ENCODE results near the gene CHRNA4. TPM values are rescaled to one million over a fixed set of nuclear protein-coding genes. Genes with fewer than 3 reads are reported as not detected.

The CHRNA4 gene
- total RNA-seq, 1 experiment from 2014 or later: 0.11 TPM

DNA sequence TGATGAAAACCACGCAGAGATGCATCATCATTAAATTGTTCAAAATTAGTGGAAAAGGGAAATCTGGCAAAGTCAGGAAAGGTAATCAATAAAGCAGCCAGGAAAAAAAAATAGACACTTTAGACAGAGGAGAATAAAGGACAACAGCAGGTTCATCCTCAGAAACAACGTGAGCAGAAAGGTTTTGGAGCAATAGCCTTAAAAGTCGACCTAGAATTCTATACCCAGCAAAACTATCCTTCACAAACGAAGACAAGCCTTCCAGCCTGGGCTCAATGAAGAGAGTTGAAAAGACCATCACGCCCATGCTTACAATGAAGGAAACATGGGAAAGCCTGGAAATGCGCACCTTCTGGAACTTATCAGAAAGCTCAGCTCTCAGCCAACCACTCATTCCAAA is 24.7 kb upstream of the CHRNA4 start:
- intact Hi-C loops (cut with micrococcal nuclease; ENCODE audit: unreplicated experiment): no loop called here
- DNase-seq: no peak
- Histone ChIP-seq H3K27me3 (replicated peaks; ENCODE audit: control insufficient read depth, insufficient read depth, low read length) (no peaks in the 10 kb centered on the region), H3K4me1 (no peaks in the 10 kb centered on the region), H3K36me3 (ENCODE audit: control insufficient read depth, insufficient read depth, low read length) (no peaks in the 10 kb centered on the region), H3K9me3 (peaks cover 51% of the 10 kb centered on the region), H3K4me3 (ENCODE audit: low read depth, low read length) (no peak overlapping the region)
- BruUV-seq (replicated peaks): no TSS peak
- Mint-ChIP-seq H3K4me1 (ENCODE audit: low read depth, unreplicated experiment) (no peaks in the 10 kb centered on the region), H3K36me3 (ENCODE audit: insufficient read depth, unreplicated experiment) (peaks cover 6% of the 10 kb centered on the region), H3K4me3 (ENCODE audit: unreplicated experiment) (no peak overlapping the region), H3K27ac (ENCODE audit: unreplicated experiment) (no peak overlapping the region), H3K9me3 (ENCODE audit: unreplicated experiment) (peaks cover 52% of the 10 kb centered on the region), H3K27me3 (ENCODE audit: insufficient read depth, unreplicated experiment) (peaks cover 14% of the 10 kb centered on the region)
- POLR2A ChIA-PET: no interaction called here
- CTCF ChIA-PET: no interaction called here
- TF ChIP-seq, protein P1, sequence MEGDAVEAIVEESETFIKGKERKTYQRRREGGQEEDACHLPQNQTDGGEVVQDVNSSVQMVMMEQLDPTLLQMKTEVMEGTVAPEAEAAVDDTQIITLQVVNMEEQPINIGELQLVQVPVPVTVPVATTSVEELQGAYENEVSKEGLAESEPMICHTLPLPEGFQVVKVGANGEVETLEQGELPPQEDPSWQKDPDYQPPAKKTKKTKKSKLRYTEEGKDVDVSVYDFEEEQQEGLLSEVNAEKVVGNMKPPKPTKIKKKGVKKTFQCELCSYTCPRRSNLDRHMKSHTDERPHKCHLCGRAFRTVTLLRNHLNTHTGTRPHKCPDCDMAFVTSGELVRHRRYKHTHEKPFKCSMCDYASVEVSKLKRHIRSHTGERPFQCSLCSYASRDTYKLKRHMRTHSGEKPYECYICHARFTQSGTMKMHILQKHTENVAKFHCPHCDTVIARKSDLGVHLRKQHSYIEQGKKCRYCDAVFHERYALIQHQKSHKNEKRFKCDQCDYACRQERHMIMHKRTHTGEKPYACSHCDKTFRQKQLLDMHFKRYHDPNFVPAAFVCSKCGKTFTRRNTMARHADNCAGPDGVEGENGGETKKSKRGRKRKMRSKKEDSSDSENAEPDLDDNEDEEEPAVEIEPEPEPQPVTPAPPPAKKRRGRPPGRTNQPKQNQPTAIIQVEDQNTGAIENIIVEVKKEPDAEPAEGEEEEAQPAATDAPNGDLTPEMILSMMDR (IDR thresholded peaks at IDR 0.05; ENCODE audit: insufficient read depth in 1 of 2, low read depth in 1 of 2, low read length in 1 of 2, severe bottlenecking in 1 of 2, unreplicated experiment in 1 of 2): no peak

DNA sequence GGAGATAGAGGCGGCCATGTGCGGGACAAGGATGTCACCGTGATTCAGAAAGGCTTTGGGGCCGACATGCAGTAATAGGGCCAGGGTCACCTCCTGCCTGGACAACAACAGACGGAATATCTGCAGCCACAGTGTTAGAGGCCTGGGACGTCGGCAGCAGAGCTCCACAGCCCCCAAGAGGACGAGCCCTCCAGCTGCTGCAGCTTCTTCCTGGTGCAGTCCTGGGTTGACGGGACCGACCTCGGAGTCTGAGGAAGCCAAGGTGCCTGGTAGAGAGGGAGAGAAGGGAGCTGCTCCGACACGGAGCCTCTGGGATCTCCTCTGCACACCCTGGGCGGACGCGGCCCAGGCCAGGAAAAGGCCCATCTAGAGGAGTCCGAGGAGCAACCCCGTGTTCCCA is 23.2 kb upstream of the CHRNA4 start:
- TF ChIP-seq, protein P1 (IDR thresholded peaks at IDR 0.05; ENCODE audit: insufficient read depth in 1 of 2, low read depth in 1 of 2, low read length in 1 of 2, severe bottlenecking in 1 of 2, unreplicated experiment in 1 of 2): no peak
- Mint-ChIP-seq H3K27ac (ENCODE audit: unreplicated experiment) (no peak overlapping the region), H3K36me3 (ENCODE audit: insufficient read depth, unreplicated experiment) (peaks cover 7% of the 10 kb centered on the region), H3K27me3 (ENCODE audit: insufficient read depth, unreplicated experiment) (peaks cover 12% of the 10 kb centered on the region), H3K4me1 (ENCODE audit: low read depth, unreplicated experiment) (no peaks in the 10 kb centered on the region), H3K9me3 (ENCODE audit: unreplicated experiment) (peaks cover 37% of the 10 kb centered on the region), H3K4me3 (ENCODE audit: unreplicated experiment) (no peak overlapping the region)
- Histone ChIP-seq H3K27me3 (replicated peaks; ENCODE audit: control insufficient read depth, insufficient read depth, low read length) (no peaks in the 10 kb centered on the region), H3K4me1 (no peaks in the 10 kb centered on the region), H3K9me3 (peaks cover 46% of the 10 kb centered on the region), H3K4me3 (ENCODE audit: low read depth, low read length) (no peak overlapping the region), H3K36me3 (ENCODE audit: control insufficient read depth, insufficient read depth, low read length) (no peaks in the 10 kb centered on the region)
- ChIA-PET CTCF (interaction anchor here (1.2 to 5.0 kb wide), 2 partner anchors 75 to 154 kb away, joined by 3 to 135 read pairs; no protein-coding TSS in a partner anchor), POLR2A (no interaction called here)
- no TSS peak for BruUV-seq (replicated peaks)
- no peak for DNase-seq
- intact Hi-C loops (cut with micrococcal nuclease; ENCODE audit: unreplicated experiment): loop anchor here (5.0 kb wide), 1 partner anchor 162 kb away; no protein-coding TSS in a partner anchor

DNA sequence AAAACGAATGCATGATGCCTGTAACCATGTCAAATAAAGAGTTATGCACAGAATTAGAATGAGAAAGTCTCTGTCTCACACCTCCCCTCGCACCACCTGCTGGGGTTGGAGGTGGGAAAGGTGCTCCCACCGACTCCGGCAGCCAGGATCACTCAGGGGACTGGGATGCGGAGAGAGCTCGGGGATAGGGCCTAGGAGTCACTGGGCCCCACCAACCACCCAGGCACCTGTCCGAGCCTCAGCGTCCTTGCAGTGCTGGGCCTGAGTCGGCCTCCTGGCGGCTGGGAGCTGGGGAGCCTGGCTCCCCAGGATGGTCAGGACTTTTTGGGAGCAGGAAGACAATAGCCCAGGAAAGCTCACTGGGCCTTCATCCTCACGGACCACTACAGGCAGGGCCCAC is 22.4 kb upstream of the CHRNA4 start:
- no peaks in the 10 kb centered on the region for H3K27me3 ChIP-seq (replicated peaks; ENCODE audit: control insufficient read depth, insufficient read depth, low read length)
- H3K4me1 ChIP-seq: no peaks in the 10 kb centered on the region
- TF ChIP-seq, protein P1 (IDR thresholded peaks at IDR 0.05; ENCODE audit: insufficient read depth in 1 of 2, low read depth in 1 of 2, low read length in 1 of 2, severe bottlenecking in 1 of 2, unreplicated experiment in 1 of 2): no peak
- no peak for DNase-seq
- intact Hi-C loops (cut with micrococcal nuclease; ENCODE audit: unreplicated experiment): loop anchor here (5.0 kb wide), 1 partner anchor 161 kb away; no protein-coding TSS in a partner anchor
- BruUV-seq (replicated peaks): no TSS peak
- H3K36me3 Mint-ChIP-seq (ENCODE audit: insufficient read depth, unreplicated experiment): peaks cover 12% of the 10 kb centered on the region
- no peak overlapping the region for H3K4me3 Mint-ChIP-seq (ENCODE audit: unreplicated experiment)
- no peak overlapping the region for H3K27ac Mint-ChIP-seq (ENCODE audit: unreplicated experiment)
- no peak overlapping the region for H3K4me3 ChIP-seq (ENCODE audit: low read depth, low read length)
- H3K9me3 Mint-ChIP-seq (ENCODE audit: unreplicated experiment): peaks cover 37% of the 10 kb centered on the region
- no peaks in the 10 kb centered on the region for H3K4me1 Mint-ChIP-seq (ENCODE audit: low read depth, unreplicated experiment)
- peaks cover 12% of the 10 kb centered on the region for H3K27me3 Mint-ChIP-seq (ENCODE audit: insufficient read depth, unreplicated experiment)
- no peaks in the 10 kb centered on the region for H3K36me3 ChIP-seq (ENCODE audit: control insufficient read depth, insufficient read depth, low read length)
- POLR2A ChIA-PET: no interaction called here
- CTCF ChIA-PET: interaction anchor here (1.2 to 5.0 kb wide), 2 partner anchors 74 to 153 kb away, joined by 3 to 135 read pairs; no protein-coding TSS in a partner anchor
- H3K9me3 ChIP-seq: peaks cover 41% of the 10 kb centered on the region
